Esophagus squamous epithelium (tissue), 5 donors: ENCODE measurements around the gene FGD2. TPM values are rescaled to one million over a fixed set of nuclear protein-coding genes. Genes with fewer than 3 reads are reported as not detected.
A peak's percentile ranks its signal among the peaks of the same experiment; 100 is the strongest.

ENCODE experiments used
- DNase-seq: peaks from one replicate; lab custom pipeline; 2025; lab: John Stamatoyannopoulos, UW
- H3K27ac ChIP-seq, 4 donors: fragments of 200-600 bp; sonication (generic); one replicate each; pipeline ENCODE4 v1.5.1; 2016 to 2019; ENCODE audit warnings: mild to moderate bottlenecking in 1 of 4
- H3K27me3 ChIP-seq, 4 donors: fragments of 200-600 bp; sonication (generic); 1 replicate in 3 of 4; 2 replicates in 1 of 4; pipeline versions ENCODE4 v1.5.1 to v1.6.0; 2017 to 2021; ENCODE audit warnings: antibody characterized with exemption in 1 of 4
- H3K36me3 ChIP-seq, 3 donors: fragments of 200-600 bp; sonication (generic); one replicate each; pipeline ENCODE4 v1.5.1; 2016 to 2019
- H3K4me1 ChIP-seq, 3 donors: fragments of 200-600 bp; sonication (generic); one replicate each; pipeline ENCODE4 v1.5.1; 2017 to 2019
- H3K4me3 ChIP-seq, 4 donors: fragments of 200-600 bp; sonication (generic); 1 replicate in 3 of 4; 2 replicates in 1 of 4; pipeline ENCODE4 v1.5.1; 2016 to 2019; ENCODE audit warnings: mild to moderate bottlenecking in 2 of 4, moderate library complexity in 1 of 4
- H3K9me3 ChIP-seq, 3 donors: fragments of 200-600 bp; sonication (generic); one replicate each; pipeline ENCODE4 v1.5.1; 2016 to 2019
- CTCF ChIP-seq, 6 experiments: fragments of 450-650 bp in 4 of 6; fragments of 200-600 bp in 2 of 6; sonication (generic) in 2 of 6; IDR thresholded peaks; one replicate each; pipeline ENCODE4 v1.5.1; 2016 to 2019; ENCODE audit warnings: antibody characterized with exemption in 6 of 6, mild to moderate bottlenecking in 4 of 6, moderate library complexity in 4 of 6
- POLR2A ChIP-seq, 4 donors: fragments of 450-650 bp; IDR thresholded peaks; one replicate each; pipeline ENCODE4 v1.6.1; 2017; ENCODE audit warnings: antibody characterized with exemption in 4 of 4, mild to moderate bottlenecking in 4 of 4, moderate library complexity in 3 of 4
- WGBS, 2 donors: methylation state at CpG; one replicate each; pipeline ENCODE4 v1.1.5; 2018; 5-methylcytosine and 5-hydroxymethylcytosine counted together
- intact Hi-C: fragments of 100-400 bp; cut with DNase I; formaldehyde crosslinking; loops from one replicate; pipeline ENCODE4 v1.15.0; 2022
- total RNA-seq, 4 donors: library from RNA; depleted of rRNA; stranded (reverse); fragments of >200 nt; gene quantifications; one replicate each; pipeline ENCODE4 v1.1.0, GENCODE V29; 2016
- donor health status: DM: yes; HTN: yes; CAD: no.

The FGD2 gene
- total RNA-seq, 4 donors from 2014 or later, result 2.6 to 13.4 (median 5.3) TPM

- Histone ChIP-seq H3K9me3 (peaks cover 0 to 7% (median 0%) of the 10 kb centered on the region in 3 donors), H3K27me3 (no peaks in the 10 kb centered on the region), H3K4me1 (peaks cover 0 to 13% (median 0%) of the 10 kb centered on the region in 3 donors), H3K36me3 (no peaks in the 10 kb centered on the region), H3K27ac (no peak overlapping the region), H3K4me3 (no peak overlapping the region)
- intact Hi-C loops, result no loop called here
- TF ChIP-seq CTCF (IDR thresholded peaks at IDR 0.05) (no peak), POLR2A (IDR thresholded peaks at IDR 0.05) (no peak)
- WGBS, 2 donors, result 86 to 87% methylated on average over 7 of the region's 7 CpGs
- DNase-seq, result no peak
These were observed 26.8 kb downstream of the FGD2 start for GRCh38 chr6:37032239-37032638.

DNA sequence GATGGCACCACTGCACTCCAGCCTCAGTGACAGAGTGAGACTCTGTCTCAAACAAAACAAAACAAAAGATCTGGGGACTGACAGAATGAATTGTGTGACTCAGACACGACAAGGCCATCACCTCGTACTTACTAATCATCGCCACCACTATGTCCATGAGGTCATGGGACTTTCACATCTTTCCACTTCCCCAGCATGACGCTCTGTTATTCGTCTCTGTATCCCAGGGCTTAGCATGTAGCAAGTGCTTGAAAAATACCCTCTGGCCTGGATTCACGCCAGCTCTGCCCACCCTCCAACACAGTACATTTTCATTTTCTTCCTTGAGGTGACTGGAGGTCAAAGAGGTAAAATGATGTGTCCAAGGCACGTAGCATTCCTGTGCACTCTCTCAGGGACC, 27.8 kb downstream of the FGD2 start:
- 77 to 81% methylated on average over 6 to 7 of the region's 7 CpGs for WGBS, 2 donors
- Histone ChIP-seq H3K27me3 (no peaks in the 10 kb centered on the region), H3K9me3 (peaks cover 0 to 7% (median 0%) of the 10 kb centered on the region in 3 donors), H3K36me3 (no peaks in the 10 kb centered on the region), H3K27ac (no peak overlapping the region), H3K4me1 (peaks cover 0 to 13% (median 2%) of the 10 kb centered on the region in 3 donors), H3K4me3 (no peak overlapping the region)
- intact Hi-C loops, result no loop called here
- no peak for DNase-seq
- TF ChIP-seq POLR2A (IDR thresholded peaks at IDR 0.05) (no peak), CTCF (IDR thresholded peaks at IDR 0.05) (no peak)

DNA sequence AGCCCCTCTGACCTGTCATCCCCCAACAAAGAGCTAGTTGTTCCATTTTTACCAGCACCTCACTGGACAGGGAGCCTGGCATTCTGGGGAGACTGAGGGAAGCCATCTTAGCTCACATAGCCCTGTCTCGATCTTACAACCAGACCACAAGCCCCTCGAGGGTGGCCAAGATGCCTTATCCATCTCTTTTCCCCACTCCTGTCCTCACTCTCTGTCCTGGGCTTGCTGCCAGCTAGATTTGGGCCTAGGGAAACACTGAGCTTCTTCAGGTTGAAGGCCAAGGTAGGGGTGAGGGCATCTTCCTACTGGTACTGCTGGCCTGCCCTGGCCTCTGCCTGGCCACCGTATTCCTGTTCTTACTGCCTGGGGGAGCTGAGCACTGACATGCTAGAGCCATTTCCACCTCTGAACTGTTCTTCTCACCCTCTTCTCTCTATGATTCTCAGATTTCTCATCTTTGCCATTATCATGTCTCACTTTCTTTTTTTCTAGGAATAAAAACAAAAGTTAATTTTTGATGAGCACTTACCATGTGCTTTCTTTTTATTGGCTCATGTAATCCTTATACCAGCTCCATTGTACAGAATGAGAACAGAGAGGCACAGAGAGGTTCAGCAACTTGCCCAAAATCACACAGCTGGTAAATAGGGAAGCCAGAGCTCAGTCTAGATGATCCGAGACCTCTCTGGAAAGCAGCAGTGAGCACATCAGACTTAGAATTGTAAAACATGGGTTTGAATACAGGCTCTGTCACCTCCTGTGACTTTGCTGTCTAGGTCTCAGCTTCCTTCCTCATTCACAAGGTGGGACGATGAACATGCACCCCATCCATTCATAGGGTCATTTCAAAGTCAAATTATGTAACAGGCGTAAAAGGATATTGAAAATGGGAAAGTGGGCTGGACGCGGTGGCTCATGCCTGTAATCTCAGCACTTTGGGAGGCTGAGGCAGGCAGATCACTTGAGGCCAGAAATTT, 28.7 kb downstream of the FGD2 start:
- DNase-seq, result no peak
- Histone ChIP-seq H3K27me3 (no peaks in the 10 kb centered on the region), H3K4me3 (no peak overlapping the region), H3K36me3 (no peaks in the 10 kb centered on the region), H3K9me3 (peaks cover 0 to 7% (median 0%) of the 10 kb centered on the region in 3 donors), H3K27ac (no peak overlapping the region), H3K4me1 (peaks cover 0 to 19% (median 8%) of the 10 kb centered on the region in 3 donors)
- intact Hi-C loops, result no loop called here
- 67 to 72% methylated on average over 8 of the region's 8 CpGs for WGBS, 2 donors
- TF ChIP-seq POLR2A (IDR thresholded peaks at IDR 0.05), result no peak

- no peak for DNase-seq
- H3K27me3 ChIP-seq, result no peaks in the 10 kb centered on the region
- H3K4me1 ChIP-seq, result peaks cover 0 to 14% (median 8%) of the 10 kb centered on the region in 3 donors
- H3K27ac ChIP-seq, result no peak overlapping the region
- H3K9me3 ChIP-seq, result no peaks in the 10 kb centered on the region
- WGBS, 2 donors, result 76 to 84% methylated on average over 10 to 12 of the region's 12 CpGs
- no peaks in the 10 kb centered on the region for H3K36me3 ChIP-seq
- TF ChIP-seq CTCF (IDR thresholded peaks at IDR 0.05) (no peak), POLR2A (IDR thresholded peaks at IDR 0.05) (no peak)
- no peak overlapping the region for H3K4me3 ChIP-seq
- intact Hi-C loops, result no loop called here
These were observed 30.7 kb downstream of the FGD2 start for GRCh38 chr6:37036146-37036545.

- no peaks in the 10 kb centered on the region for H3K9me3 ChIP-seq
- intact Hi-C loops, result no loop called here
- TF ChIP-seq POLR2A (IDR thresholded peaks at IDR 0.05) (no peak), CTCF (IDR thresholded peaks at IDR 0.05) (no peak)
- no peaks in the 10 kb centered on the region for H3K36me3 ChIP-seq
- no peak overlapping the region for H3K4me3 ChIP-seq
- peaks cover 0 to 14% (median 8%) of the 10 kb centered on the region in 3 donors for H3K4me1 ChIP-seq
- peak overlapping the region in 2 of 4 donors; percentile 5 to 54 for H3K27ac ChIP-seq
- no peak for DNase-seq
- no peaks in the 10 kb centered on the region for H3K27me3 ChIP-seq
- 49 to 51% methylated on average over 13 of the region's 13 CpGs for WGBS, 2 donors
These were observed 33.1 kb downstream of the FGD2 start for GRCh38 chr6:37038292-37039198.
